RWPE1 (cell line): ENCODE results near the gene CISD1.
"Not testable (repeated sequence)": the region's sequence is repeated elsewhere in the genome, so short reads cannot be mapped to it uniquely, and the experiment has no call there.

Source experiments
- CTCF ChIA-PET: fragments of 350-600 bp; sonication (Branson Sonifier 250); formaldehyde crosslinking; extraction: SDS; loops from one replicate; lab custom pipeline; 2021; lab: Yijun Ruan, JAX
- POLR2A ChIA-PET: fragments of 400-600 bp; formaldehyde crosslinking; extraction: SDS; loops from one replicate; lab custom pipeline; 2020; ENCODE audit warnings: antibody characterized with exemption; ENCODE audit not compliant: low non-redundant PET; lab: Yijun Ruan, JAX
- DNase-seq: peaks from one replicate; pipeline ENCODE4 v3.0.0; 2012; ENCODE audit warnings: low spot score
- H3K27ac ChIP-seq: fragments of 450-650 bp; 2 replicates; pipeline ENCODE4 v1.5.1; 2017
- TF ChIP-seq, protein P1 (sequence below): fragments of 450-650 bp; conservative IDR thresholded peaks from 2 replicates; pipeline ENCODE4 v1.5.1; 2017; ENCODE audit warnings: low read depth, mild to moderate bottlenecking

Gene CISD1

DNA sequence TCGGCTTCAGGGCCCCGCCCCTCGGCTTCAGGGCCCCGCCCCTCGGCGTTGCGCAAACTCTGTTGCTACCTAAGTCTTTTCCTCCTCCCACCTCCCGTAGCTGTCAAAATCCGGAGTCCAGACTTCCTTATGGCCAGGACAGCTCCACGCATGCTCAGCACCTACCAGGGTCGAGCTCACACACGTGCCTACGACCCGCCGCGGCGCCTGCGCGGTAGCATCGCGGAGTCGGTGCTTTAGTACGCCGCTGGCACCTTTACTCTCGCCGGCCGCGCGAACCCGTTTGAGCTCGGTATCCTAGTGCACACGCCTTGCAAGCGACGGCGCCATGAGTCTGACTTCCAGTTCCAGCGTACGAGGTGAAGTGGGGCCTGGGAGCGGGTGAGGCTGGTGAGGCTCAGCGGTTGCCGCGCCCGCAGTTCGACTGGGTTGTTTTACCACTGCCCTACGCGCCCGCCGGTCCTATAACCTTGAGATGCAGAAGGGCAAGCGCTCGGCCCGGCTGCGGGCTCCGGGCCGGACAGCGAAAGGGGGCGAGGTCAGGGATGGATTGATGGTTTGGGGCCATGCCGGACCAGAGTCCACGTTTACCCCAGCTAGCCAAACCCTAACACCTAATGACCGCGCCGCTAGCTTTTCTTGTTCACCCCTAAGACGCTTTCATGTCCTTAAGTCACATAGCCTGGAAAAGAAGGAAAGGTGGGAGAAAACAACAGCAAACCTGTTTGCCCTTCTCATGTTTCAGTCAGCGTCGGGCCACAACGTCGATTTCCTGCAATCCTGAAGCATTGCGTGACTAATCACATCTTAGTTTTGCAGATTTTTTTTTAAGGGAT is at the start of gene CISD1:
TSS of gene CISD1 (plus strand) at position 217 of the 836 bp plus-strand sequence. CDS start at position 329, 112 bp downstream.
- POLR2A ChIA-PET = no interaction called here
- peak; percentile 99 for DNase-seq
- peak within 1 kb of the TSS; percentile 99 for H3K27ac ChIP-seq
- TF ChIP-seq, protein P1, sequence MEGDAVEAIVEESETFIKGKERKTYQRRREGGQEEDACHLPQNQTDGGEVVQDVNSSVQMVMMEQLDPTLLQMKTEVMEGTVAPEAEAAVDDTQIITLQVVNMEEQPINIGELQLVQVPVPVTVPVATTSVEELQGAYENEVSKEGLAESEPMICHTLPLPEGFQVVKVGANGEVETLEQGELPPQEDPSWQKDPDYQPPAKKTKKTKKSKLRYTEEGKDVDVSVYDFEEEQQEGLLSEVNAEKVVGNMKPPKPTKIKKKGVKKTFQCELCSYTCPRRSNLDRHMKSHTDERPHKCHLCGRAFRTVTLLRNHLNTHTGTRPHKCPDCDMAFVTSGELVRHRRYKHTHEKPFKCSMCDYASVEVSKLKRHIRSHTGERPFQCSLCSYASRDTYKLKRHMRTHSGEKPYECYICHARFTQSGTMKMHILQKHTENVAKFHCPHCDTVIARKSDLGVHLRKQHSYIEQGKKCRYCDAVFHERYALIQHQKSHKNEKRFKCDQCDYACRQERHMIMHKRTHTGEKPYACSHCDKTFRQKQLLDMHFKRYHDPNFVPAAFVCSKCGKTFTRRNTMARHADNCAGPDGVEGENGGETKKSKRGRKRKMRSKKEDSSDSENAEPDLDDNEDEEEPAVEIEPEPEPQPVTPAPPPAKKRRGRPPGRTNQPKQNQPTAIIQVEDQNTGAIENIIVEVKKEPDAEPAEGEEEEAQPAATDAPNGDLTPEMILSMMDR = no peak
- CTCF ChIA-PET = no interaction called here

DNA sequence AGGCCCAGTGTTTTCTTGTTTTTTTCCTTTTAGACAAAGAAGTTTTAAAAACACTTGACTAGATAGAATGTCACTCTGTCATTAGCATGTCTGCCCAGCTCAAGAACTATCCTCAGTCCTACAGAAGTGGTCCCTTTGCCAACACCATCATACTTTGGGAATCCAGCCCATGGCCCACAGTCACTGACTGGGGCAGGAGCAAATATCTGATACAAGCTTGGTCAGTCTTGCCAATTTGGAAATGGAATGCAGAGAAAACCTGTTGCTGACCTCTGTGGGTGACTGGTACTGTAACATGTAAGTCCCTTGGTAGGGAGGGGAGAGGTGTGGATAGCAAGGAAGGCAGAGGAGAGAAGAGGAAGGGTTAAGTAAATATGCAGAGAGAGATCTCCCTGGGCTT is 49.1 kb upstream of the CISD1 start:
- CTCF ChIA-PET = no interaction called here
- TF ChIP-seq, protein P1 = no peak
- DNase-seq = no peak
- H3K27ac ChIP-seq = no peak overlapping the region
- POLR2A ChIA-PET = no interaction called here

DNA sequence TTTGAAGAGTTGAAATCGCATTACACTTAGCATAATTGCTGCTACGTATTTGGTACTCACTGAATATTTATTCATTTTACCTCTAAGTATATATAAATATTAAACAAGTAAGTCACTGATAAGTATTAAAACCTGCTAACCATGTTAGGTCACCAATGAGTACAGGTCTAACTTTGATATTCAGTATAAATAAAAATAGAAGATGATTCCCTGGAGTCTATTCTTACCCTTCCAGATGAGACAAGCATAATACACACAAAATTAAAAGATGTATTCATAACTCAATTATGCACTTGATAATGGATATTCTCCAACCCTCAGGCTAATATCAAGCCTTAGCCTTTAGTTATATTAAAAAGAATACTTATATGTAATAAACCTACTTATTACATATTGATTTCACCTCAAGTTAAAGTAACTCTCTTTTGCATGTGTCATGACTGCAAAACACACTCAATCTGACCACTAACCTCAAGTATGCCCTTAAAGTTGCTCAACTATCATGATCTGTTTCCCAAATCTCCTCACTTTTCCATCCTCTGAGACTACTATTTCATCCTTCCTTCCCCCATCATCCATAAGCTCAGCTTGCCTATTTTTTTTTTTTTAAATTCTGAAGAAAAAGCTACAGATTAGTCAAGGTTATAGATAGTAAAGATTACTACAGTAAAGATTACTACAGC is 48.1 kb upstream of the CISD1 start:
- no peak overlapping the region for H3K27ac ChIP-seq
- ChIA-PET CTCF (no interaction called here), POLR2A (no interaction called here)
- no peak for DNase-seq
- TF ChIP-seq, protein P1 = no peak

DNA sequence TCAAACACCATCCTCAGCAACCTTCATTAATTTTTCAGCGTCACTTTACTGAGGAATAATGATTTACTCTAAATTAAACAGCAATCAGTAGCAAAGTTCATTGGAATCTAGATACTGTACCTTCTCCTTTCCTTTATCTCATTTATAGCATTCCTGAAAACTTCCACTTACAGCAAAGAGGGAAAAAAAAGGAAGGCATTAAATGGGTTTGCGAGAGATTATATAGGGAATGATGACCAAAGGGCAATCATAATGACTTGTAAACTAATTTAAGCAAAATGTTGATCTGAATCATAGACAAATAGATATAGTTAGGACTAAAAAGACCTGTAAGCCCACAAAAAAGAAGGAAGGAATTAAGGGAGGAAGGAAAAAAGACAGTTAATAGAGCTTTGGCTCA is 43.3 kb upstream of the CISD1 start:
- POLR2A ChIA-PET = no interaction called here
- TF ChIP-seq, protein P1 = no peak
- H3K27ac ChIP-seq = no peak overlapping the region
- no peak for DNase-seq
- CTCF ChIA-PET = no interaction called here

DNA sequence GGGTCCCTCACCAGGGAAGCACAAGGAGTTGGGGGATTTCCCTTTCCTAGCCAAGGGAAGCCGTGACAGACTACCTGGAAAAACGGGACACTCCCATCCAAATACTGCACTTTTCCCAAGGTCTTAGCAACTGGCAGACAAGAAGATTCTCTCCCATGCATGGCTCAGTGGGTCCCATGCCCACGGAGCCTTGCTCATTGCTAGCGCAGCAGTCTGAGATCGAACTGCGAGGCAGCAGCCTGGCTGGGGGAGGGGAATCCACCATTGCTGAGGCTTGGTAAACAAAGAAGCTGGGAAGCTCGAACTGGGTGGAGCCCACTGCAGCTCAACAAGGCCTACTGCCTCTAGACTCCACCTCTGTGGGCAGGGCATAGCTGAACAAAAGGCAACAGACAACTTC is 39.1 kb upstream of the CISD1 start:
- CTCF ChIA-PET = interaction anchor here (0.6 kb wide), 1 partner anchor 145 kb away, joined by 4 read pairs; no protein-coding TSS in a partner anchor
- POLR2A ChIA-PET, DNase-seq, H3K27ac ChIP-seq: not testable (repeated sequence)

DNA sequence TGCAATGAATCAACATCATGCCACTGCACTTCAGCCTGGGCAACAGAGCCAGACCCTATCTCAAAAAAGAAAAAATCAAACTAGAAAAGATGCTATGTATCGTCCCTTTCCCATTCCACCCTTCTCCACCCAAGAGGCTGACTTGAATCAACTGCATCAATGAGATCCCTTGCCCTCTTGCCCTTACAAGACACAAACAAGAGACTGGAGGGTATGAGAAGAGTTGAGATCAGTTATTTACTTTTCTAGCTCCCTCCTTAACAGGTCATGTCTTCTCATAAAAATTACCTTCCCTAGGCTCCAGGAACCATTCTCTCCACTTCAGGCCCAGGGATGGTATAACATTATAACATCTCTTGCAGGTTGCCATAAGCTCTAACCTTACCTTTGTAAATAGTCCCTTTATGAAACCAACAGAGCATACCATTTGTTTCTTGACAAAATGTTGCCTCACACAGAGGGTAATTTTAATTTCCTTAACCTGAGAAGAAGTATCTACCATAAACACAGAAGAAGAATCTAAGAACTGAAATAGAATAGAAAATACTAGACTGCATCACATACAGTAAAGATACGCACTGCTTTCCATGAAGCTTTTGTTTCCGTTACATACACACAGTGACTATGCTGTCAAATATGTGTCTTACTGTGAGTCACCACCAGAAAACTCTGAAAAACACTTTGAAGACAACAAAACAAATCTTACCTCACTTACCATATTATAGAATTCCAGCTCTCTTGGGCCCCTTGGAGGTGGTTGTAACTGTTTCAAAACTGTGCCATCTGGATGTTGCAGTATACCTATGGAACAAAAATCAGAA is 31.7 kb upstream of the CISD1 start:
- H3K27ac ChIP-seq = peak overlapping the region; percentile 45; the same call in 1 of the 2 replicates
- TF ChIP-seq, protein P1 = no peak
- ChIA-PET POLR2A (no interaction called here), CTCF (no interaction called here)
- DNase-seq = peak; percentile 67
